HL-60/S4 treated with phorbol 12-myristate 13-acetate at 8.2 ng/mL for 4 days and 3 days (cell line): ENCODE data around the gene RNF25.

Experiments
- in situ Hi-C: fragments of 300-500 bp; cut with MboI; formaldehyde crosslinking; loops from 2 replicates; pipeline ENCODE4 v1.15.0; 2022; ENCODE audit warnings: low sequenced_read_pairs

The RNF25 gene, protein sequence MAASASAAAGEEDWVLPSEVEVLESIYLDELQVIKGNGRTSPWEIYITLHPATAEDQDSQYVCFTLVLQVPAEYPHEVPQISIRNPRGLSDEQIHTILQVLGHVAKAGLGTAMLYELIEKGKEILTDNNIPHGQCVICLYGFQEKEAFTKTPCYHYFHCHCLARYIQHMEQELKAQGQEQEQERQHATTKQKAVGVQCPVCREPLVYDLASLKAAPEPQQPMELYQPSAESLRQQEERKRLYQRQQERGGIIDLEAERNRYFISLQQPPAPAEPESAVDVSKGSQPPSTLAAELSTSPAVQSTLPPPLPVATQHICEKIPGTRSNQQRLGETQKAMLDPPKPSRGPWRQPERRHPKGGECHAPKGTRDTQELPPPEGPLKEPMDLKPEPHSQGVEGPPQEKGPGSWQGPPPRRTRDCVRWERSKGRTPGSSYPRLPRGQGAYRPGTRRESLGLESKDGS

GRCh38 chr2:218671654-218672566 lies at the start of gene RNF25, which contains the start of gene STK36:
Gene RNF25 (minus strand): TSS chr2:218672002. CDS start chr2:218671970, 32 bp downstream.
Gene STK36 (plus strand): TSS chr2:218672086. CDS start chr2:218672830, 744 bp downstream.
- in situ Hi-C loops = no loop called here

DNA sequence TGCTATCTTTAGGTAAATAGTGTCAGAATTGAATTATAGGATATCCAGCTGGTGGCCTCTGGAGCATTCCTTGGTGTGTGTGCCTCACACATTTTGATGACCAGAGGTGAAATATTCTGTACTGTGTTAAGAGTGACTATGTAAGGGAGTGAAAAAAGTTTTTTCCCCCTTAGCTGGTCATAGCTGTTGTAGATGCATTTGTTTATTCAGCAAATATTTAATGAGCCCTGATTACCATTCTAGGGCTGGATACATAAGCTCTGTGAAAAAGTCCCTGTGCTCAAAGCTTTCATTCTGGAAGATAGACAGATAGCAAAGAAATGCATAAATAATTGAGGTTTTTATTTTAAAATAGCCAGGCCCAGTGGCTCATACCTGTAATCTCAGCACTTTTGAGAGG lies 49.7 kb upstream of the RNF25 start:
- in situ Hi-C loops = loop anchor here (10.0 kb wide), 1 partner anchor 123 kb away; no protein-coding TSS in a partner anchor

GRCh38 chr2:218720048-218721041 lies 48.5 kb upstream of the RNF25 start:
- in situ Hi-C loops = loop anchor here (10.0 kb wide), 1 partner anchor 124 kb away; no protein-coding TSS in a partner anchor

GRCh38 chr2:218719457-218719856 lies 47.7 kb upstream of the RNF25 start:
- in situ Hi-C loops = no loop called here

- in situ Hi-C loops = no loop called here
Observed at GRCh38 chr2:218718058-218718457, 46.3 kb upstream of the RNF25 start.

- in situ Hi-C loops = no loop called here
Observed at GRCh38 chr2:218717262-218717661, 45.5 kb upstream of the RNF25 start.

DNA sequence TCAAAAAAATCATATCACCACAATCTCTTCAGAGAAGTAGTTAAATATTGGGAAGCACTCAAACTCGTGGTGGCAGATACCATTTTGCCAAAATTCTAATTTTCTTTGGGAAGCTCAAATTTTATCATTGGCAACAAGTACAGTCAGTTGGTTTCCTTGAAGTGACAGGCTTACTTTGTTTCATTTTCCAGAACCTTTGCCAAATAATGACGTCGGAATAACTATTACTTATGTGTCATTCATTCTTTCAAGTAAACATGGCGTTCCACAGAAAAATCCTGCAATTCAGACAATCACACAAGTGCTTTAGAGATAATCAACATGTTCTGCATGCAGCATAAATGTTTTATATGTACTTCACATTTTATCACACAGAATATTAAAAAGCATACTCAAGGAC lies 44.3 kb upstream of the RNF25 start:
- in situ Hi-C loops = no loop called here

GRCh38 chr2:218713922-218714321 lies 42.1 kb upstream of the RNF25 start:
- in situ Hi-C loops = no loop called here

- in situ Hi-C loops = no loop called here
Observed at GRCh38 chr2:218711550-218711929, 39.7 kb upstream of the RNF25 start.

DNA sequence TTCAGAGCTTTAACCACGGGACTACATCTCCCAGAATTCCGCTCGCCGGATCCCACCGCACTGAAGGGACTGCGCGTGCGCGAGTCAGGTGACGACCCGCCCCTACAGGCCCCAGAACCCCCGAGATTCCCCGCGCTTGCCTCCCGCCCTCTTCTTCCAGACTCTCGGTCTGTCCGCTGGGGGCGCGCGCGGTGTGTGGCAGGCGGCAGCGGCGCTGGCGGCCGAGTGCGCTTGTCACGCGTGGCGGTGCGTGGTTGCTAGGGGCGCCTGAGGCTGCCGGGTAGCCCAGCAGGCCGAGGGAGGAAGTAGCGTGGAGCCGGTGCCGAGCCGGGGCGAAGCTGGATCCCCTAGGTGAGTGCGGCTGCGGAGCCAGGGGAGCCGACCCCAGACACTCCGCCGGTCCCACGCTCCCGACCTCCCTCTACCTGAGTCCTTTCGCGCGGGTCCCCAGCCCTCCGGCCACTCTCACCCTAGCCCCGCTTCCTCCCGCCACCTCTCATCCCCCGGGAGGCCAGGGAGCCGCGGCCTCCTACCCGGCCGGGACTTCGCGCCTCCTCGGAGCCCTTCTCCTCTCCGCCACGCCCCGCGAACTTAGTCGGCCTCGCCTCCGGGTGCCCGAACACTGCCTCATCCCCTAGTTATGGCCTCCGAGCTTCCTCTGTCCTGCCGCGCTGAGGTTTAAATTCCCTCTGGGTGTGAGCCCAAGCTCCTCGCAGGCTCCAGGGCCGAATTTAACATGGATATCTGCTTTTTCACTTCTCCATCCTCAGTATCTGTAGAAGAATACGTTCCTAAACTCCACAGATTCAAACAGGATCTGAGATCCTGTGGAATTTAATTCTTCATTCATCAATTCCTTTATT lies 39.1 kb upstream of the RNF25 start, which contains the start of gene TTLL4:
TTLL4 (plus strand) TSS at position 149 of the 863 bp plus-strand sequence. CDS start 26,842 bp downstream, outside the sequence.
- in situ Hi-C loops = no loop called here

DNA sequence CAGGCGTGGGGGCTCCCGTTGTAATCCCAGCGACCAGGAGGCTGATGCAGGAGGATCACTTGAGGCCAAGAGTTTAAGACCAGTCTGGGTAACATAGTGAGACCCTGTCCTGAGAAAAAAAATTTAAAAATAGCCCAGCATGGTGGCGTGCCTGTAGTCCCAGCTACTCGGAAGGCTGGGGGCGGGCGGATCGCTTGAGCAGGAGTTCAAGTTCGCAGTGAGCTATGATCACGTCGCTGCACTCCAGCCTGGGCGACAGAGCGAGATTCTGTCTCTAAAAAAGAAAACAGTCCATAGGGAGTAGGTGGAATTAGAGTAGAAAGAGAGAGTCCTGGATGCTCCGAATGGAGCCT lies 38.5 kb upstream of the RNF25 start:
- in situ Hi-C loops = no loop called here

- in situ Hi-C loops = no loop called here
Observed at GRCh38 chr2:218709908-218710307, 38.1 kb upstream of the RNF25 start.

GRCh38 chr2:218708086-218708485 lies 36.3 kb upstream of the RNF25 start:
- in situ Hi-C loops = no loop called here

GRCh38 chr2:218703341-218703740 lies 31.5 kb upstream of the RNF25 start:
- in situ Hi-C loops = no loop called here

DNA sequence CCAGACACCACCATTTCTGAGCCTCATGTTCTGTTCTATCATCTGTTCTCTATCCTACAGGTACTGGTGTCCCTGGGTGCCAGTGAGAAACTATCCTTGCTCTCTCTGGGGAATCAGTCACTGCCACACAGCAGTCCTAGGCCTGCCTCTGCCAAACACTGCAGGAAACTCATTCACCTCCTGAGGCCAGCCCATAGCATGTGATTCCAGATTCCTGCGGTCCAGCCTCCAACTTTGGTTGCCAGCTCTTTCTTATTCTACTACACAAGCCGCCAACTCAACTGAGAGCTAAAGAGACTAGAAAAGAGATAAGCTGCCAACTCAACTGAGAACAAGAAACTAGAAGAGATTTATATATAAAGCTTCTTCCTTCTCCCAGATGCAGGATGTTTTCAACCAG lies 30.0 kb upstream of the RNF25 start:
- in situ Hi-C loops = no loop called here

GRCh38 chr2:218698885-218699284 lies 27.1 kb upstream of the RNF25 start:
- in situ Hi-C loops = no loop called here

- in situ Hi-C loops = no loop called here
Observed at GRCh38 chr2:218694405-218695145, 22.8 kb upstream of the RNF25 start.

- in situ Hi-C loops = no loop called here
Observed at GRCh38 chr2:218691234-218691633, 19.4 kb upstream of the RNF25 start.
